Measurements from ENCODE around the gene AGGF1. TPM values are rescaled to one million over a fixed set of nuclear protein-coding genes. Genes with fewer than 3 reads are reported as not detected.
"Not testable (repeated sequence)": the region's sequence is repeated elsewhere in the genome, so short reads cannot be mapped to it uniquely, and the experiment has no call there.

The AGGF1 gene
- total RNA-seq, 1 donor from 2014 or later = 23.7 TPM

- Mint-ChIP-seq H3K27ac (ENCODE audit: unreplicated experiment) (no peak overlapping the region), H3K36me3 (ENCODE audit: unreplicated experiment) (peaks cover 29% of the 10 kb centered on the region), H3K9me3 (ENCODE audit: unreplicated experiment) (peaks cover 11% of the 10 kb centered on the region), H3K27me3 (ENCODE audit: unreplicated experiment) (no peaks in the 10 kb centered on the region), H3K4me1 (ENCODE audit: unreplicated experiment) (peaks cover 3% of the 10 kb centered on the region), H3K4me3 (ENCODE audit: unreplicated experiment) (no peak overlapping the region)
- no peak for TF ChIP-seq CTCF (IDR thresholded peaks at IDR 0.05)
- DNase-seq (ENCODE audit: extremely low spot score, unreplicated experiment) = no peak
Observed at GRCh38 chr5:77103457-77103856, 73.3 kb downstream of the AGGF1 start.

GRCh38 chr5:77104813-77105212 lies 74.6 kb downstream of the AGGF1 start:
- peaks cover 11% of the 10 kb centered on the region for H3K9me3 Mint-ChIP-seq (ENCODE audit: unreplicated experiment)
- no peak overlapping the region for H3K27ac Mint-ChIP-seq (ENCODE audit: unreplicated experiment)
- peaks cover 3% of the 10 kb centered on the region for H3K4me1 Mint-ChIP-seq (ENCODE audit: unreplicated experiment)
- H3K27me3 Mint-ChIP-seq (ENCODE audit: unreplicated experiment) = no peaks in the 10 kb centered on the region
- H3K36me3 Mint-ChIP-seq (ENCODE audit: unreplicated experiment) = peaks cover 28% of the 10 kb centered on the region
- H3K4me3 Mint-ChIP-seq (ENCODE audit: unreplicated experiment) = no peak overlapping the region
- TF ChIP-seq CTCF (IDR thresholded peaks at IDR 0.05) = no peak
- no peak for DNase-seq (ENCODE audit: extremely low spot score, unreplicated experiment)

GRCh38 chr5:77107035-77107434 lies 76.8 kb downstream of the AGGF1 start:
- Mint-ChIP-seq H3K36me3 (ENCODE audit: unreplicated experiment) (peaks cover 25% of the 10 kb centered on the region), H3K9me3 (ENCODE audit: unreplicated experiment) (peaks cover 11% of the 10 kb centered on the region)
- H3K4me1 Mint-ChIP-seq (ENCODE audit: unreplicated experiment); H3K27ac Mint-ChIP-seq (ENCODE audit: unreplicated experiment); H3K27me3 Mint-ChIP-seq (ENCODE audit: unreplicated experiment); DNase-seq (ENCODE audit: extremely low spot score, unreplicated experiment); H3K4me3 Mint-ChIP-seq (ENCODE audit: unreplicated experiment): not testable (repeated sequence)

Other genes starting within 250 kb of the AGGF1 start
- gene F2RL1, start 211.4 kb upstream of the AGGF1 start, total RNA-seq = 2.0 and 2.1 TPM in 2 replicates
- not detected in 2 replicates for gene S100Z, start 180.4 kb upstream of the AGGF1 start, total RNA-seq
- 7.1 and 9.6 TPM in 2 replicates for gene CRHBP, start 77.4 kb upstream of the AGGF1 start, total RNA-seq
- 18.0 and 21.0 TPM in 2 replicates for gene ZBED3, start 56.9 kb downstream of the AGGF1 start, total RNA-seq
- 2.0 and 2.5 TPM in 2 replicates for gene PDE8B, start 180.3 kb downstream of the AGGF1 start, total RNA-seq

All from osteocyte (in vitro differentiated cells).